Left lung (tissue), 10 donors: ENCODE data around the gene ITPKA. TPM values are rescaled to one million over a fixed set of nuclear protein-coding genes. Genes with fewer than 3 reads are reported as not detected.
A peak's percentile ranks its signal among the peaks of the same experiment; 100 is the strongest.

Experiments
- ATAC-seq: fragments of 200-7000 bp; cut with Tn5 transposase; one replicate; pipeline ENCODE4 v1.9.1; 2020; ENCODE audit warnings: moderate library complexity
- DNase-seq, 4 donors: peaks; one replicate each; pipeline ENCODE4 v3.0.0-alpha.2; 2013 to 2020
- H3K27ac ChIP-seq, 2 donors: fragments of 200-600 bp; sonication (generic) in 1 of 2; one replicate each; pipeline versions ENCODE4 v1.5.0 to v1.8.0; 2020 to 2021
- H3K27me3 ChIP-seq, 2 donors: fragments of 200-600 bp; sonication (generic) in 1 of 2; one replicate each; pipeline versions ENCODE4 v1.5.0 to v1.8.0; 2020 to 2021
- H3K36me3 ChIP-seq, 2 donors: fragments of 200-600 bp; sonication (generic) in 1 of 2; one replicate each; pipeline versions ENCODE4 v1.5.0 to v1.8.0; 2020 to 2021
- H3K4me1 ChIP-seq, 2 donors: fragments of 200-600 bp; one replicate each; pipeline ENCODE4 v1.8.0; 2021
- H3K4me3 ChIP-seq, 2 donors: fragments of 200-600 bp; sonication (generic) in 1 of 2; one replicate each; pipeline versions ENCODE4 v1.5.0 to v1.8.0; 2020 to 2021; ENCODE audit warnings: mild to moderate bottlenecking in 1 of 2
- H3K9me3 ChIP-seq, 2 donors: fragments of 200-600 bp; sonication (generic) in 1 of 2; one replicate each; pipeline versions ENCODE4 v1.5.0 to v1.8.0; 2020 to 2021
- CTCF ChIP-seq, 2 donors: fragments of 200-600 bp; sonication (generic) in 1 of 2; IDR thresholded peaks; one replicate each; pipeline versions ENCODE4 v1.5.0 to v1.8.0; 2021; ENCODE audit warnings: antibody characterized with exemption in 2 of 2
- intact Hi-C, 2 donors: fragments of 100-400 bp; cut with DNase I; formaldehyde crosslinking; loops; one replicate each; pipeline versions ENCODE4 v1.11.2 to v1.14.2; 2022
- polyA plus RNA-seq, 6 donors: library from polyadenylated mRNA; unstranded; fragments of 120-200 nt; gene quantifications; one replicate each; pipeline ENCODE4 v1.2.1, GENCODE V29; 2013; ENCODE audit not compliant: insufficient read length in 6 of 6
- total RNA-seq, 2 donors: library from RNA; stranded (reverse); fragmentation: NEBNext Ultra II Directional; extraction: Animal tissue kit (Norgen Biotek cat#: 25700); gene quantifications; one replicate each; pipeline ENCODE4 v1.2.1, GENCODE V29; 2021
- donor health status: DM: no; HTN: yes; CAD: no.
- donor health status: DM: no; HTN: no; CAD: no.

The ITPKA gene
- total and polyA plus RNA-seq, 8 donors: 0.47 to 1.7 (median 1.2) TPM

- Histone ChIP-seq H3K27me3 (peaks cover 37 to 87% of the 10 kb centered on the region in 2 donors), H3K4me1 (peaks cover 21 to 28% of the 10 kb centered on the region in 2 donors), H3K27ac (no peak overlapping the region), H3K4me3 (no peak overlapping the region), H3K9me3 (no peaks in the 10 kb centered on the region), H3K36me3 (no peaks in the 10 kb centered on the region)
- ATAC-seq (peak; percentile 50), DNase-seq (no peak)
- TF ChIP-seq CTCF (IDR thresholded peaks at IDR 0.05): no peak
- intact Hi-C loops: no loop called here
Measured at GRCh38 chr15:41501191-41501917, 7.7 kb downstream of the ITPKA start.

GRCh38 chr15:41501931-41502794 lies 8.5 kb downstream of the ITPKA start:
- Histone ChIP-seq H3K9me3 (no peaks in the 10 kb centered on the region), H3K36me3 (no peaks in the 10 kb centered on the region), H3K4me3 (peak overlapping the region in 1 of 2 donors; percentile 30), H3K27ac (no peak overlapping the region), H3K4me1 (peaks cover 21 to 28% of the 10 kb centered on the region in 2 donors), H3K27me3 (peaks cover 37 to 78% of the 10 kb centered on the region in 2 donors)
- DNase-seq: peak in 1 of 4 donors; percentile 88
- peak; percentile 58 for ATAC-seq
- no peak for TF ChIP-seq CTCF (IDR thresholded peaks at IDR 0.05)
- intact Hi-C loops: no loop called here

- Histone ChIP-seq H3K36me3 (no peaks in the 10 kb centered on the region), H3K9me3 (no peaks in the 10 kb centered on the region), H3K4me1 (peaks cover 21 to 28% of the 10 kb centered on the region in 2 donors), H3K4me3 (peak overlapping the region in 1 of 2 donors; percentile 30), H3K27ac (no peak overlapping the region), H3K27me3 (peaks cover 37 to 70% of the 10 kb centered on the region in 2 donors)
- DNase-seq (no peak), ATAC-seq (peak; percentile 21)
- intact Hi-C loops: no loop called here
- no peak for TF ChIP-seq CTCF (IDR thresholded peaks at IDR 0.05)
Measured at GRCh38 chr15:41502795-41503668, 9.4 kb downstream of the ITPKA start.

GRCh38 chr15:41503669-41504010 lies 10.0 kb downstream of the ITPKA start:
- TF ChIP-seq CTCF (IDR thresholded peaks at IDR 0.05): no peak
- Histone ChIP-seq H3K36me3 (no peaks in the 10 kb centered on the region), H3K27me3 (peaks cover 37 to 64% of the 10 kb centered on the region in 2 donors), H3K4me1 (peaks cover 21 to 28% of the 10 kb centered on the region in 2 donors), H3K9me3 (no peaks in the 10 kb centered on the region), H3K4me3 (no peak overlapping the region), H3K27ac (no peak overlapping the region)
- intact Hi-C loops: no loop called here
- no peak for DNase-seq
- no peak for ATAC-seq
